Neural progenitor cell (in vitro differentiated cells): ENCODE data around the gene PRDX2. TPM values are rescaled to one million over a fixed set of nuclear protein-coding genes. Genes with fewer than 3 reads are reported as not detected.
"Not testable (repeated sequence)": the region's sequence is repeated elsewhere in the genome, so short reads cannot be mapped to it uniquely, and the experiment has no call there.

Experiments used
- DNase-seq: peaks from one replicate; pipeline ENCODE4 v3.0.0-alpha.2; 2016; ENCODE audit warnings: low spot score
- H2AFZ ChIP-seq: fragments of 200-600 bp; sonication (generic); replicated peaks from 2 replicates; pipeline ENCODE4 v1.6.1; 2016; ENCODE audit warnings: antibody characterized with exemption
- H3F3A ChIP-seq: fragments of 200-600 bp; sonication (generic); 2 replicates; pipeline ENCODE4 v1.6.1; 2016; ENCODE audit warnings: antibody characterized with exemption, low read depth
- H3K27ac ChIP-seq: fragments of 200-600 bp; sonication (generic); 2 replicates; pipeline ENCODE4 v1.5.1; 2016; ENCODE audit warnings: mild to moderate bottlenecking
- H3K27me3 ChIP-seq: fragments of 200-600 bp; sonication (generic); 2 replicates; pipeline ENCODE4 v1.6.1; 2016; ENCODE audit warnings: mild to moderate bottlenecking, moderate library complexity
- H3K36me3 ChIP-seq: fragments of 200-600 bp; sonication (generic); 2 replicates; pipeline ENCODE4 v1.5.1; 2016
- H3K4me1 ChIP-seq: fragments of 200-600 bp; sonication (generic); 2 replicates; pipeline ENCODE4 v1.6.1; 2016; ENCODE audit warnings: mixed run types
- H3K4me2 ChIP-seq: fragments of 200-600 bp; sonication (generic); 2 replicates; pipeline ENCODE4 v1.6.1; 2016
- H3K4me3 ChIP-seq: fragments of 200-600 bp; sonication (generic); 2 replicates; pipeline ENCODE4 v1.5.1; 2016
- H3K79me2 ChIP-seq: fragments of 200-600 bp; sonication (generic); 2 replicates; pipeline ENCODE4 v1.6.1; 2016; ENCODE audit warnings: low read depth
- H3K9ac ChIP-seq: fragments of 200-600 bp; sonication (generic); 2 replicates; pipeline ENCODE4 v1.6.1; 2016
- H3K9me3 ChIP-seq: fragments of 200-600 bp; sonication (generic); 2 replicates; pipeline ENCODE4 v1.5.1; 2016; ENCODE audit warnings: low read depth
- H4K20me1 ChIP-seq: fragments of 200-600 bp; sonication (generic); 2 replicates; pipeline ENCODE4 v1.6.1; 2016; ENCODE audit warnings: low read depth
- H3K27ac Mint-ChIP-seq: 3 replicates; pipeline ENCODE4 v1.8.0; 2021; ENCODE audit warnings: mixed read lengths
- H3K27me3 Mint-ChIP-seq: 2 replicates; pipeline ENCODE4 v1.8.0; 2022; ENCODE audit warnings: low read depth, mild to moderate bottlenecking, inconsistent platforms, moderate library complexity, mixed read lengths; ENCODE audit not compliant: insufficient read depth
- H3K36me3 Mint-ChIP-seq: 3 replicates; pipeline ENCODE4 v1.8.0; 2021; ENCODE audit warnings: mixed read lengths
- H3K4me1 Mint-ChIP-seq: 3 replicates; pipeline ENCODE4 v1.8.0; 2021; ENCODE audit warnings: mixed read lengths
- H3K4me3 Mint-ChIP-seq: 3 replicates; pipeline ENCODE4 v1.8.0; 2021; ENCODE audit warnings: mild to moderate bottlenecking, moderate library complexity, mixed read lengths
- H3K9me3 Mint-ChIP-seq: 3 replicates; pipeline ENCODE4 v1.8.0; 2020; ENCODE audit warnings: mixed read lengths
- CTCF ChIP-seq: fragments of 200-600 bp; sonication (generic); IDR thresholded peaks from 2 replicates; pipeline ENCODE4 v1.5.1; 2017; ENCODE audit warnings: antibody characterized with exemption, mild to moderate bottlenecking
- EZH2 ChIP-seq: fragments of 200-600 bp; sonication (generic); IDR thresholded peaks from 2 replicates; pipeline ENCODE4 v1.6.1; 2017; ENCODE audit warnings: antibody characterized with exemption, mild to moderate bottlenecking, moderate library complexity
- EZH2phosphoT487 ChIP-seq: fragments of 200-600 bp; sonication (generic); IDR thresholded peaks from 2 replicates; pipeline ENCODE4 v1.6.1; 2017; ENCODE audit warnings: antibody characterized with exemption
- total RNA-seq: library from RNA; depleted of rRNA; stranded (reverse); fragments of >200 nt; gene quantifications from 2 replicates; pipeline ENCODE4 v1.2.3, GENCODE V29; 2015; ENCODE audit warnings: low replicate concordance

PRDX2 gene
- total RNA-seq, 1 donor from 2014 or later = 463 TPM

- Histone ChIP-seq H3K4me3 (no peak overlapping the region), H3K4me2 (peak overlapping the region; percentile 95), H3K9ac (no peak overlapping the region), H3F3A (peaks cover 49% of the 10 kb centered on the region), H2AFZ (no peak overlapping the region), H3K9me3 (no peaks in the 10 kb centered on the region), H3K4me1 (peaks cover 12% of the 10 kb centered on the region), H3K36me3 (no peaks in the 10 kb centered on the region), H4K20me1 (peaks cover 22% of the 10 kb centered on the region), H3K27ac (no peak overlapping the region), H3K27me3 (peaks cover 12% of the 10 kb centered on the region), H3K79me2 (peaks cover 25% of the 10 kb centered on the region)
- DNase-seq = no peak
- Mint-ChIP-seq H3K4me1 (peaks cover 22% of the 10 kb centered on the region), H3K9me3 (no peaks in the 10 kb centered on the region), H3K27me3 (peaks cover under 1% of the 10 kb centered on the region), H3K27ac (no peak overlapping the region), H3K4me3 (peak overlapping the region; percentile 94), H3K36me3 (peaks cover 7% of the 10 kb centered on the region)
- TF ChIP-seq CTCF (no peak), EZH2phosphoT487 (no peak), EZH2 (no peak)
Measured at GRCh38 chr19:12799742-12800465, 1.7 kb downstream of the PRDX2 start.

GRCh38 chr19:12797607-12798006 is 4.0 kb downstream of the PRDX2 start:
- not testable (repeated sequence) for H3K36me3 Mint-ChIP-seq, H3K36me3 ChIP-seq, H3K9ac ChIP-seq, H3K4me2 ChIP-seq, H3K9me3 ChIP-seq, H3K4me3 ChIP-seq, DNase-seq, H2AFZ ChIP-seq, H3K9me3 Mint-ChIP-seq, H3K27me3 Mint-ChIP-seq, H3K4me3 Mint-ChIP-seq, H3K27ac Mint-ChIP-seq, H3K27ac ChIP-seq
- H3K27me3 ChIP-seq = peaks cover 19% of the 10 kb centered on the region
- H3K4me1 ChIP-seq = peaks cover 17% of the 10 kb centered on the region
- peaks cover 22% of the 10 kb centered on the region for H4K20me1 ChIP-seq
- H3K4me1 Mint-ChIP-seq = peaks cover 28% of the 10 kb centered on the region
- peaks cover 25% of the 10 kb centered on the region for H3K79me2 ChIP-seq
- peaks cover 60% of the 10 kb centered on the region for H3F3A ChIP-seq

- Histone ChIP-seq H3K9me3 (no peaks in the 10 kb centered on the region), H3F3A (peaks cover 60% of the 10 kb centered on the region), H3K79me2 (peaks cover 25% of the 10 kb centered on the region), H3K36me3 (no peaks in the 10 kb centered on the region), H4K20me1 (peaks cover 22% of the 10 kb centered on the region), H3K4me1 (peaks cover 17% of the 10 kb centered on the region), H3K4me3 (no peak overlapping the region), H3K9ac (no peak overlapping the region), H2AFZ (no peak overlapping the region), H3K27ac (no peak overlapping the region), H3K27me3 (peaks cover 19% of the 10 kb centered on the region), H3K4me2 (no peak overlapping the region)
- H3K9me3 Mint-ChIP-seq = no peaks in the 10 kb centered on the region
- H3K27ac Mint-ChIP-seq = no peak overlapping the region
- H3K4me3 Mint-ChIP-seq = peak overlapping the region; percentile 75
- peaks cover 23% of the 10 kb centered on the region for H3K4me1 Mint-ChIP-seq
- H3K36me3 Mint-ChIP-seq = peaks cover 7% of the 10 kb centered on the region
- TF ChIP-seq CTCF = no peak
- no peak for TF ChIP-seq EZH2phosphoT487
- no peak for TF ChIP-seq EZH2
- peaks cover 4% of the 10 kb centered on the region for H3K27me3 Mint-ChIP-seq
- DNase-seq = no peak
Measured at GRCh38 chr19:12797141-12797587, 4.4 kb downstream of the PRDX2 start.
